C4-2B (cell line): ENCODE data around the gene THSD7B.

Experiments
- H3K27ac ChIP-seq: fragments of 450-650 bp; 2 replicates; pipeline ENCODE4 v1.5.1; 2017
- ZFX ChIP-seq: fragments of 450-650 bp; IDR thresholded peaks from 2 replicates; pipeline ENCODE4 v1.6.1; 2017
- TF ChIP-seq, protein P1 (sequence below): fragments of 450-650 bp; conservative IDR thresholded peaks from 2 replicates; pipeline ENCODE4 v1.5.1; 2017; ENCODE audit warnings: mild to moderate bottlenecking

THSD7B gene

GRCh38 chr2:136809998-136810397 lies 44.7 kb downstream of the THSD7B start:
- no peak for TF ChIP-seq ZFX
- TF ChIP-seq, protein P1, sequence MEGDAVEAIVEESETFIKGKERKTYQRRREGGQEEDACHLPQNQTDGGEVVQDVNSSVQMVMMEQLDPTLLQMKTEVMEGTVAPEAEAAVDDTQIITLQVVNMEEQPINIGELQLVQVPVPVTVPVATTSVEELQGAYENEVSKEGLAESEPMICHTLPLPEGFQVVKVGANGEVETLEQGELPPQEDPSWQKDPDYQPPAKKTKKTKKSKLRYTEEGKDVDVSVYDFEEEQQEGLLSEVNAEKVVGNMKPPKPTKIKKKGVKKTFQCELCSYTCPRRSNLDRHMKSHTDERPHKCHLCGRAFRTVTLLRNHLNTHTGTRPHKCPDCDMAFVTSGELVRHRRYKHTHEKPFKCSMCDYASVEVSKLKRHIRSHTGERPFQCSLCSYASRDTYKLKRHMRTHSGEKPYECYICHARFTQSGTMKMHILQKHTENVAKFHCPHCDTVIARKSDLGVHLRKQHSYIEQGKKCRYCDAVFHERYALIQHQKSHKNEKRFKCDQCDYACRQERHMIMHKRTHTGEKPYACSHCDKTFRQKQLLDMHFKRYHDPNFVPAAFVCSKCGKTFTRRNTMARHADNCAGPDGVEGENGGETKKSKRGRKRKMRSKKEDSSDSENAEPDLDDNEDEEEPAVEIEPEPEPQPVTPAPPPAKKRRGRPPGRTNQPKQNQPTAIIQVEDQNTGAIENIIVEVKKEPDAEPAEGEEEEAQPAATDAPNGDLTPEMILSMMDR = no peak
- H3K27ac ChIP-seq = no peak overlapping the region

DNA sequence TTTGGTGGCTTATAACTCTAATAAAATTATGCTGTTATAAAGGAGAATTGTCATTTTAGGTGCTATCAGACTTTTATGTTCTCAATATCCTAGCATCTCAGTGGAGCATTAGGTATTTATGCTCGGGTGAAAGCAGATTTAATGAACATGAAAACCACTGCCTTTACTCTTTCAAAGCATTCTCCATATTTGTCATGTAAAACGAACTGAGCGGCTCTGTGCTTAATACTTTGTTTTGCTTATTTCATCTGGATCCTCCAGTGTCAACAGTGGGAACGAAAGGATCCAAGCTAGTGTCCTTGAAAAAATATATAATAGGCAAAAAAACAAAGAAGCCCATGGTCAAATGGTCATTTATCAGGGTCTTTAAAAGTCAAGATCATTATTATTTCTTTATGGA lies 53.5 kb downstream of the THSD7B start:
- no peak for TF ChIP-seq ZFX
- no peak overlapping the region for H3K27ac ChIP-seq

DNA sequence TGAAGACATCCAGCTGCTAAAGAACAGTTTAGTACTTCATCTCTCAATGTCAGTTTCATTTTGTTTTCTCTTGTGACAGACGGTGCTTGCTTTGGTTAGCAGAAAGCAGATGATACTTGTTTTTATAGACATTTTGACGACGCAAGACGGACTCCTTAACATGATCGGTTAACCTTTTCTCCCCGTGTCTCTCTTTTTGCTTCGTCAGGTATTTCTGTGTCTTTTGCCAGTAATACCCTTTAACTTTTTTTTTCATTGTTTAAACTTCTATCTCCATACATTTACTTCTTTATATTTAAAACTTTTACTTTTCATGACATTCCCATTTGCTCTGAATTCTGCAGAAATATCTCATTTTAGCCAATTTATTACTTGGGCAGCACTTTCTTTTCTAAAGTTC lies 57.9 kb downstream of the THSD7B start:
- no peak overlapping the region for H3K27ac ChIP-seq
- TF ChIP-seq ZFX = no peak
- TF ChIP-seq, protein P1 = no peak

DNA sequence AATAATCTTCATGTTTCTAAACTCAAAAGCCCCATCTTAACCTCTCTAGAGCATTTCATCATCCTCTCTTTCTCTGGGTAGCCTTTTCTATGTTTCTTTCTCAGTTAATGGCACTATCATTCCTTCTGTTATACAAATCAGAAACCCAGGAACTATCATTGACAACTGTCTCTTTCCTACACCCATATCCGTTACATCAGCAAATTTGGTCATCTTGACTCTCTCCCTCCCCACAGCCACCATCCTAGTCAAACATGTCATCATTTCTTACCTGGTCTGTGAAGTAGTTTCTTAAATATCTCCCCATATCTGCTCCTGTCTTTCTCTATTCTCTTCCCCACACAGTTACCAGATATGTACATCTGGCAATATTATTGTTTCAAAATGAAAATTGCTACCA lies 62.8 kb downstream of the THSD7B start:
- TF ChIP-seq ZFX = no peak
- TF ChIP-seq, protein P1 = no peak
- no peak overlapping the region for H3K27ac ChIP-seq

DNA sequence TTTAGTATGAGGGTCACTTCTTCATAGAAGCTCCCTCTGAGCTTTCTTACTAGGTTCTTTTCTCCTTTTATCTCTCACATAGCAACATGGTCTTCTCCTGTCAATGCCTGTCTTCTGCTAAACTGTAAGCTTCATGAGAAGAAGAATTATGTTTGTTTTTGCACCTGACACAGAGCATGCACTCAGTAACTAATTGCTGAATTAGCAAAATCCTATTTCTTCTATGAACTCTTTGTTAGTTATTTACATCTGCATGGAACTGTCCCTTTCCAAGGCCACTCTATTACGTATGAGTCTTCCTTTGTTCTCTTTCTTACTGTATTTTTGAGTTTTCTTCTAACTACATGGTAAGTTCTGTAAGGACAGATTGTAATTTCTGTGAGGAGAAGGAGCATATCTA lies 63.4 kb downstream of the THSD7B start:
- TF ChIP-seq, protein P1 = no peak
- TF ChIP-seq ZFX = no peak
- no peak overlapping the region for H3K27ac ChIP-seq

DNA sequence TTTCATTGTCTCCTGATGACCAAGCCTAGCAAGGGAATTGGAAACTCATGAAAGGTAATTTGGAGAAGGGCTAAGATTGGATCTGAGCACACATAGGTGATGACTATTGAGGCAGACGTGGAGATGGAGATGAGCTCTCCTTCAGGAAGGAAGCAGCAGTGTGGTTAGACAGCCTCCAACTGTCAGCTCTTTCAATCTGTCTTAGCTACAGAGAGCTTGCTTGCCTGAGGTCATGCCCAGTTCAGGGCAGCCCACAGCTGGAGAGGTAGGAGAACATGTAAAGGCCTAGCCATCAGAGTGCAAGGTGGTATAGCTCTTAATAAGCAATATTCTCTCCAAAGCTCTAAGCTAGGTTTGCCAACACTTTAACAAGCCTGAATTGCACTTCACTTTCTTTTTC lies 79.2 kb downstream of the THSD7B start:
- TF ChIP-seq, protein P1 = no peak
- no peak for TF ChIP-seq ZFX
- no peak overlapping the region for H3K27ac ChIP-seq

DNA sequence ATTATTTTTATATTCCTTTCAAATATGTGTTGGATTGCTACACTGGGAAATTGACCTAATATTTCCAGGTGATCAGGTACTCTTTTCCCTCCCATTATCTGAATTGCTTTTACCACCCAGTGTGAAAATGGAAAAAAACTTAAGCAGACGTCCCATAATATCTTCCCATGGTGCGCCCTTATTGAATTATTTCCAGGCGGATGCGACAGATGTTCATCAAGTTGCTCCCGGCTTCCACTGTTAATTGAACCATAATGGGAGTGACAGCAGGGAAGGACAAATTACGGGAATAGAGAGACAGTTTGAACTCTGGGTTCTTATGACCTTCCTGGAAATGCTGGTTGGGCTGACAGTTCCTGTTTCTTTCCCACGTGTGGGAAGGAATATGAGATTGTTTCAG lies 93.3 kb downstream of the THSD7B start:
- no peak for TF ChIP-seq ZFX
- TF ChIP-seq, protein P1 = no peak
- H3K27ac ChIP-seq = no peak overlapping the region

GRCh38 chr2:136860443-136860958 lies 95.2 kb downstream of the THSD7B start:
- no peak for TF ChIP-seq ZFX
- TF ChIP-seq, protein P1 = no peak
- no peak overlapping the region for H3K27ac ChIP-seq
